ENCODE data around the gene HTATIP2.

DNA sequence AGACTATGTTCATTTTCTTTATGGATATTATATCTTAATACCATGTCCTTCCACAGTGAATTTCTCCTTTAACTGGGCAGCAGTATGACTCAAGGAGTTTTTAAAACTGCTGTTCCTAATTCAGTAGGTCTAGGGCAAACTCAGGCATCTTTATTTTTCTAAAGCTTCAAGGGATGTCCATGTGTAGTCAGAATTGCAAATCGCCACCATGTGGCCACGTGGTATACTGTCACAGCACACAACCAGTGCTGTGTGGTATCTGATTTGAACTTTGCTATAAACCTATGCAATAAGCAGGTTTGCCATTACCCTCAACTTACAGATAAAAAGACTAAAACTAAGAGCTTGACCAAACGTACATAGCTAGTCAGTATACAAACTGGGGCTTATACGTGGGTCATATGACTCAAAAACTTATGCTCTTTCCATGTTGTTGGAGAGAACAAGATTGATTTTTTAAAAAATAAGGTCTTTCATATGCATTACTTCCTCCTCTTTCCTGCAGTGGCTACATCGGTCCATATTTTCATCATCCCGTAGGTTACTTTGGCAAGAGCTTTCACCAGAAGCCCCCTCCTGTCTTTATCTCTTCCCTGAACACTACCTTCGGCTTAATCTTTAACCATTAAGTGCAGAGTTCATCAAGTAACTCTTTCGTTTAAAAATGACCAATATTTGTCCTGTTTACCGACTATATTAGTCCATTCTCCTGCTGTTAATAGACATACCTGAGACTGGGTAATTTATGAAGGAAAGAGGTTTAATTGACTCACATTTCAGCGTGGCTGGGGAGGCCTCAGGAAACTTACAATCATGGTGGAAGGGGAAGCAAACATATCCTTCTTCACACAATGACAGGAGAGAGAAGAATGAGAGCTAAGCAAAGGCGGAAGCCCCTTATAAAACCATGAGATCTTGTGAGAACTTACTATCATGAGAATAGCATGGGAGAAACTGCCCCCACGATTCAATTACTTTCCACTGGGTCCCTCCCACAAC is 8.0 kb upstream of the HTATIP2 start:
- peak; percentile 72 to 76 for TF ChIP-seq CTCF (conservative IDR thresholded peaks at IDR 0.05; ENCODE audit: low read depth in 2 of 2)
- TF ChIP-seq NANOG (IDR thresholded peaks at IDR 0.05; ENCODE audit: borderline replicate concordance) = no peak
- no peak for TF ChIP-seq POLR2AphosphoS5 (IDR thresholded peaks at IDR 0.05; ENCODE audit: low read depth)
- no peak for TF ChIP-seq REST (IDR thresholded peaks at IDR 0.05; ENCODE audit: unreplicated experiment)
- no peak for TF ChIP-seq JUNB (IDR thresholded peaks at IDR 0.05; ENCODE audit: unreplicated experiment)
- no peak for TF ChIP-seq EZH2phosphoT487 (IDR thresholded peaks at IDR 0.05; ENCODE audit: unreplicated experiment)
- TF ChIP-seq EZH2 (IDR thresholded peaks at IDR 0.05; ENCODE audit: low read depth, unreplicated experiment) = no peak
- TF ChIP-seq CREB1 (CRISPR knock-in tag; IDR thresholded peaks at IDR 0.05; ENCODE audit: low read depth) = no peak
- no peak for TF ChIP-seq ZNF114 (CRISPR knock-in tag; IDR thresholded peaks at IDR 0.05)
- TF ChIP-seq ZNF331 (CRISPR knock-in tag; IDR thresholded peaks at IDR 0.05; ENCODE audit: low read depth) = no peak
- TF ChIP-seq STAT1 (IDR thresholded peaks at IDR 0.05; ENCODE audit: unreplicated experiment) = no peak
- no peak for TF ChIP-seq ETS1 (IDR thresholded peaks at IDR 0.05)
